H9 (cell line): ENCODE measurements around the gene RAB25. TPM values are rescaled to one million over a fixed set of nuclear protein-coding genes. Genes with fewer than 3 reads are reported as not detected.
A peak's percentile ranks its signal among the peaks of the same experiment; 100 is the strongest.

Experiments
- DNase-seq: peaks from one replicate; pipeline ENCODE4 v3.0.0-alpha.2; 2017
- H2AFZ ChIP-seq: one replicate; pipeline ENCODE4 v1.6.1; 2013; ENCODE audit warnings: mild to moderate bottlenecking, low read length, control low read depth, moderate library complexity
- H2AK5ac ChIP-seq: 2 replicates; pipeline ENCODE4 v1.6.1; 2013; ENCODE audit warnings: low read length, control low read depth, mixed read lengths; ENCODE audit not compliant: insufficient read length
- H2BK120ac ChIP-seq: one replicate; pipeline ENCODE4 v1.6.1; 2013; ENCODE audit warnings: low read depth, mild to moderate bottlenecking, low read length, control low read depth, inconsistent platforms; ENCODE audit not compliant: poor library complexity, severe bottlenecking
- H2BK12ac ChIP-seq: 2 replicates; pipeline ENCODE4 v1.6.1; 2013; ENCODE audit warnings: low read length, control low read depth, mixed read lengths, low read depth; ENCODE audit not compliant: insufficient read length
- H2BK15ac ChIP-seq: 2 replicates; pipeline ENCODE4 v1.6.1; 2013; ENCODE audit warnings: low read depth, low read length, control low read depth
- H2BK20ac ChIP-seq: one replicate; pipeline ENCODE4 v1.6.1; 2013; ENCODE audit warnings: low read depth, mild to moderate bottlenecking, low read length, control low read depth, inconsistent platforms; ENCODE audit not compliant: poor library complexity, severe bottlenecking
- H2BK5ac ChIP-seq: 2 replicates; pipeline ENCODE4 v1.6.1; 2013; ENCODE audit warnings: low read length, control low read depth, mixed read lengths; ENCODE audit not compliant: insufficient read length
- H3K14ac ChIP-seq: 2 replicates; pipeline ENCODE4 v1.6.1; 2013; ENCODE audit warnings: low read length, control low read depth; ENCODE audit not compliant: insufficient read depth
- H3K18ac ChIP-seq: 2 replicates; pipeline ENCODE4 v1.6.1; 2013; ENCODE audit warnings: low read depth, mild to moderate bottlenecking, mixed read lengths, low read length, control low read depth; ENCODE audit not compliant: insufficient read length
- H3K23ac ChIP-seq: 2 replicates; pipeline ENCODE4 v1.6.1; 2013; ENCODE audit warnings: low read length, control low read depth, mixed read lengths, low read depth; ENCODE audit not compliant: insufficient read length
- H3K23me2 ChIP-seq: 2 replicates; pipeline ENCODE4 v1.6.1; 2013; ENCODE audit warnings: low read depth, mild to moderate bottlenecking, mixed read lengths, low read length, control low read depth; ENCODE audit not compliant: insufficient read length, poor library complexity, severe bottlenecking
- H3K27ac ChIP-seq: 2 replicates; pipeline ENCODE4 v1.5.1; 2013; ENCODE audit warnings: low read length, control low read depth, mixed read lengths, low read depth; ENCODE audit not compliant: insufficient read length
- H3K27me3 ChIP-seq: 2 replicates; pipeline ENCODE4 v1.6.1; 2013; ENCODE audit warnings: low read length, control low read depth, inconsistent platforms; ENCODE audit not compliant: insufficient read depth
- H3K4ac ChIP-seq: 2 replicates; pipeline ENCODE4 v1.6.1; 2013; ENCODE audit warnings: low read depth, mild to moderate bottlenecking, control low read depth, inconsistent platforms, low read length, moderate library complexity
- H3K4me1 ChIP-seq: 2 replicates; pipeline ENCODE4 v1.6.1; 2013; ENCODE audit warnings: low read length, control low read depth, inconsistent platforms; ENCODE audit not compliant: insufficient read depth
- H3K4me2 ChIP-seq: 2 replicates; pipeline ENCODE4 v1.6.1; 2013; ENCODE audit warnings: low read length, control low read depth, mixed read lengths; ENCODE audit not compliant: insufficient read length, insufficient read depth
- H3K56ac ChIP-seq: 2 replicates; pipeline ENCODE4 v1.6.1; 2013; ENCODE audit warnings: low read depth, mild to moderate bottlenecking, mixed read lengths, low read length, control low read depth; ENCODE audit not compliant: insufficient read length
- H3K79me1 ChIP-seq: 2 replicates; pipeline ENCODE4 v1.6.1; 2013; ENCODE audit warnings: low read depth, mild to moderate bottlenecking, moderate library complexity, low read length, control low read depth, inconsistent platforms; ENCODE audit not compliant: insufficient read depth, poor library complexity, severe bottlenecking
- H3K79me2 ChIP-seq: 2 replicates; pipeline ENCODE4 v1.6.1; 2013; ENCODE audit warnings: low read length, control low read depth, inconsistent platforms; ENCODE audit not compliant: insufficient read depth
- H3K9ac ChIP-seq: 2 replicates; pipeline ENCODE4 v1.6.1; 2013; ENCODE audit warnings: low read length, control low read depth, mixed read lengths; ENCODE audit not compliant: insufficient read length; ENCODE audit errors: extremely low read depth
- H3K9me3 ChIP-seq: one replicate; pipeline ENCODE4 v1.6.1; 2013; ENCODE audit warnings: low read depth, low read length, inconsistent platforms; ENCODE audit not compliant: control insufficient read depth
- H3T11ph ChIP-seq: one replicate; pipeline ENCODE4 v1.6.1; 2013; ENCODE audit warnings: mild to moderate bottlenecking, low read length, control low read depth, inconsistent platforms
- H4K20me1 ChIP-seq: one replicate; pipeline ENCODE4 v1.6.1; 2013; ENCODE audit not compliant: control insufficient read depth, insufficient read length, insufficient read depth
- H4K5ac ChIP-seq: 2 replicates; pipeline ENCODE4 v1.6.1; 2013; ENCODE audit warnings: low read depth, mild to moderate bottlenecking, mixed read lengths, low read length, control low read depth; ENCODE audit not compliant: insufficient read length
- H4K8ac ChIP-seq: replicated peaks from 2 replicates; pipeline ENCODE4 v1.6.1; 2013; ENCODE audit warnings: low read length, control low read depth, mixed read lengths, low read depth; ENCODE audit not compliant: insufficient read length
- H4K91ac ChIP-seq: 2 replicates; pipeline ENCODE4 v1.6.1; 2013; ENCODE audit warnings: low read depth, mild to moderate bottlenecking, moderate library complexity, mixed read lengths, low read length, control low read depth; ENCODE audit not compliant: insufficient read length
- H3K27ac Mint-ChIP-seq, 3 experiments: 2 replicates in 2 of 3; 3 replicates in 1 of 3; pipeline ENCODE4 v1.8.0; 2020 to 2021; ENCODE audit warnings: mixed read lengths in 3 of 3, mild to moderate bottlenecking in 1 of 3, moderate library complexity in 1 of 3
- H3K27me3 Mint-ChIP-seq: 2 replicates; pipeline ENCODE4 v1.8.0; 2021; ENCODE audit warnings: low read depth, mild to moderate bottlenecking, moderate library complexity, mixed read lengths
- H3K36me3 Mint-ChIP-seq, 3 experiments: 2 replicates in 2 of 3; 3 replicates in 1 of 3; pipeline ENCODE4 v1.8.0; 2020 to 2021; ENCODE audit warnings: low read depth in 3 of 3, mixed read lengths in 3 of 3; ENCODE audit not compliant: insufficient read depth in 1 of 3
- H3K4me1 Mint-ChIP-seq, 2 experiments: 2 replicates each; pipeline ENCODE4 v1.8.0; 2020; ENCODE audit warnings: mixed read lengths in 2 of 2
- H3K4me3 Mint-ChIP-seq, 2 experiments: 2 replicates in 1 of 2; 3 replicates in 1 of 2; pipeline ENCODE4 v1.8.0; 2020 to 2021; ENCODE audit warnings: mild to moderate bottlenecking in 2 of 2, mixed read lengths in 2 of 2, moderate library complexity in 1 of 2
- H3K9me3 Mint-ChIP-seq, 2 experiments: 2 replicates in 1 of 2; 3 replicates in 1 of 2; pipeline ENCODE4 v1.8.0; 2020; ENCODE audit warnings: mild to moderate bottlenecking in 2 of 2, mixed read lengths in 2 of 2, moderate library complexity in 1 of 2
- whole genome bisulfite sequencing: extraction: QIAGEN DNeasy Blood & Tissue Kit; methylation state at CpG from one replicate; pipeline ENCODE4 v1.1.7; 2013; ENCODE audit warnings: missing lambda C conversion rate, low lambda C conversion rate, mixed read lengths; ENCODE audit not compliant: insufficient read length; ENCODE audit errors: extremely low coverage; 5-methylcytosine and 5-hydroxymethylcytosine counted together
- total RNA-seq: library from RNA; stranded (reverse); gene quantifications from 2 replicates; pipeline ENCODE4 v1.2.1, GENCODE V29; 2021
- TF ChIP-seq, protein P1 (sequence below): fragments of 200-600 bp; sonication (generic); conservative IDR thresholded peaks from 3 replicates; pipeline ENCODE4 v1.8.0; 2021; ENCODE audit warnings: antibody characterized with exemption, mild to moderate bottlenecking

RAB25 gene
- total RNA-seq, 1 experiment from 2014 or later = 43.1 TPM

DNA sequence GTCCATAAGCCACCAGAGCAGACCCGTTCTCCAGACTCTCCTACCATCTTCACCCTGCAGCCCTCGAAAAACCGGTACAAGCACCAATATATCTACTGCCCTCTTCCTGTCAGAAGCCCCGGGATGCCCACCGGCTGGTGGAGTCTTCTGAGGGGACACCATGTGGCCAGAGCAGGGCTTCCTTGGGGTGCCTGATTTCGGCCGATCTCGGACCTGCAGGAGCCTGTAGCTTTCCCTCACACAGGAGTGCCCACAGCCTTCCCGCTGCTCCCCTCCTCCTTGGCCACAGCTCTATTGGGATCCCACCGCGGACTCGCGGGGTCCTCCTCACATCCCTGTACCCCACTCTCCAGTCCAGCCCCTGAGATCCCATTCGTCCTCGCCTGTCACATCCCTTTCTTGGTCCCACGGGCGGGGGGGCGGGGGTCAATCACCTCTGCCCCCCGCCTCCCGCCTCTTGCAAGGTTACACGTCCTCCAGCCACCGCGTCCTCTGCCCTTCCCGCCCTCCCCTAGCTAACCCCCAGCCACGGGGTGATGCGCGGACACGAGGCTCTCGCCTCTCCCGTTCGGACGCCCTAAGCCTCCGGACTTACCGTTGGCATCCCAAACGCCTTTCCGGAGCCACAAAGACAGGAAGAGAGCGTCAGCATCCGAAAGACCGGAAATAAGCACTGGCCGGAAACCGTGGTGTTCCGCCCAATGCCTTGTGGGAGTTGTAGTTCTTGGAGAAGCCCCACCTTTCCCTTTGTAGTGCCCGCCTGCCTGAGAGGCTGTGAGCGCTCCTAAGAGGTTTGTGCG lies 40.5 kb upstream of the RAB25 start, which contains the start of gene SSR2:
SSR2 (minus strand) TSS at position 659 of the 800 bp plus-strand sequence. CDS start 784 bp downstream, outside the sequence.
- H3K79me2 ChIP-seq = peaks cover 8% of the 10 kb centered on the region; the same call in 1 of the 2 replicates
- no peak within 1 kb of the TSS for H4K8ac ChIP-seq
- H3K36me3 Mint-ChIP-seq = peaks cover 27 to 44% (median 37%) of the 10 kb centered on the region in 3 experiments; a peak in 6 of 7 replicates
- H3K4me1 Mint-ChIP-seq = peaks cover 9 to 10% of the 10 kb centered on the region in 2 experiments
- no peak within 1 kb of the TSS for H3K56ac ChIP-seq
- H3K79me1 ChIP-seq = peaks cover 6% of the 10 kb centered on the region
- no peak within 1 kb of the TSS for H4K91ac ChIP-seq
- H3K27me3 ChIP-seq = no peaks in the 10 kb centered on the region; the same call in 1 of the 2 replicates
- H3K4ac ChIP-seq = no peak within 1 kb of the TSS
- no peak within 1 kb of the TSS for H3K14ac ChIP-seq
- no peak within 1 kb of the TSS for H3K27ac ChIP-seq
- no peaks in the 10 kb centered on the region for H4K20me1 ChIP-seq
- H2BK12ac ChIP-seq = no peak within 1 kb of the TSS
- no peak within 1 kb of the TSS for H2BK5ac ChIP-seq
- peaks cover 7% of the 10 kb centered on the region for H3K23me2 ChIP-seq
- H3K23ac ChIP-seq = no peak within 1 kb of the TSS
- H4K5ac ChIP-seq = no peak within 1 kb of the TSS
- no peak within 1 kb of the TSS for H3T11ph ChIP-seq
- H3K9ac ChIP-seq = peak within 1 kb of the TSS; percentile 60
- peak; percentile 92 for DNase-seq
- peak within 1 kb of the TSS; percentile 81 to 89 (median 84); a peak in 5 of 7 replicates for H3K27ac Mint-ChIP-seq
- WGBS = no CpG with 5 or more reads among the region's 45 CpGs
- H2AFZ ChIP-seq = no peak within 1 kb of the TSS
- no peak within 1 kb of the TSS for H2BK15ac ChIP-seq
- no peaks in the 10 kb centered on the region for H3K9me3 Mint-ChIP-seq
- peaks cover 32% of the 10 kb centered on the region for H3K27me3 Mint-ChIP-seq
- no peak within 1 kb of the TSS for H2BK20ac ChIP-seq
- H3K9me3 ChIP-seq = no peaks in the 10 kb centered on the region
- peak within 1 kb of the TSS; percentile 78 for H3K4me2 ChIP-seq
- no peak within 1 kb of the TSS for H2AK5ac ChIP-seq
- TF ChIP-seq, protein P1, sequence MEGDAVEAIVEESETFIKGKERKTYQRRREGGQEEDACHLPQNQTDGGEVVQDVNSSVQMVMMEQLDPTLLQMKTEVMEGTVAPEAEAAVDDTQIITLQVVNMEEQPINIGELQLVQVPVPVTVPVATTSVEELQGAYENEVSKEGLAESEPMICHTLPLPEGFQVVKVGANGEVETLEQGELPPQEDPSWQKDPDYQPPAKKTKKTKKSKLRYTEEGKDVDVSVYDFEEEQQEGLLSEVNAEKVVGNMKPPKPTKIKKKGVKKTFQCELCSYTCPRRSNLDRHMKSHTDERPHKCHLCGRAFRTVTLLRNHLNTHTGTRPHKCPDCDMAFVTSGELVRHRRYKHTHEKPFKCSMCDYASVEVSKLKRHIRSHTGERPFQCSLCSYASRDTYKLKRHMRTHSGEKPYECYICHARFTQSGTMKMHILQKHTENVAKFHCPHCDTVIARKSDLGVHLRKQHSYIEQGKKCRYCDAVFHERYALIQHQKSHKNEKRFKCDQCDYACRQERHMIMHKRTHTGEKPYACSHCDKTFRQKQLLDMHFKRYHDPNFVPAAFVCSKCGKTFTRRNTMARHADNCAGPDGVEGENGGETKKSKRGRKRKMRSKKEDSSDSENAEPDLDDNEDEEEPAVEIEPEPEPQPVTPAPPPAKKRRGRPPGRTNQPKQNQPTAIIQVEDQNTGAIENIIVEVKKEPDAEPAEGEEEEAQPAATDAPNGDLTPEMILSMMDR = no peak
- H3K4me1 ChIP-seq = peaks cover 2% of the 10 kb centered on the region; the same call in 1 of the 2 replicates
- peak within 1 kb of the TSS; percentile 91 to 96 for H3K4me3 Mint-ChIP-seq
- no peak within 1 kb of the TSS for H2BK120ac ChIP-seq
- no peak within 1 kb of the TSS for H3K18ac ChIP-seq
